Left ventricle myocardium inferior (tissue), 1 donor: ENCODE measurements around the gene DAB2IP. TPM values are rescaled to one million over a fixed set of nuclear protein-coding genes. Genes with fewer than 3 reads are reported as not detected.
A peak's percentile ranks its signal among the peaks of the same experiment; 100 is the strongest.

Source experiments
- DNase-seq: peaks from one replicate; pipeline ENCODE4 v3.0.0-alpha.2; 2020
- H3K27ac ChIP-seq: fragments of 200-600 bp; replicated peaks from 2 replicates; pipeline ENCODE4 v1.8.0; 2021
- H3K27me3 ChIP-seq: fragments of 200-600 bp; 2 replicates; pipeline ENCODE4 v1.8.0; 2021; ENCODE audit warnings: low read depth
- H3K36me3 ChIP-seq: fragments of 200-600 bp; 2 replicates; pipeline ENCODE4 v1.8.0; 2021
- H3K4me1 ChIP-seq: fragments of 200-600 bp; 2 replicates; pipeline ENCODE4 v1.8.0; 2021
- H3K4me3 ChIP-seq: fragments of 200-600 bp; 2 replicates; pipeline ENCODE4 v1.8.0; 2021; ENCODE audit warnings: mild to moderate bottlenecking, moderate library complexity
- H3K9me3 ChIP-seq: fragments of 200-600 bp; replicated peaks from 2 replicates; pipeline ENCODE4 v1.8.0; 2021
- intact Hi-C: fragments of 100-400 bp; cut with micrococcal nuclease; formaldehyde crosslinking; loops from one replicate; pipeline ENCODE4 v1.11.0; 2022
- total RNA-seq: library from RNA; stranded (reverse); fragmentation: NEBNext Ultra II Directional; extraction: Animal tissue kit (Norgen Biotek cat#: 25700); gene quantifications from one replicate; pipeline ENCODE4 v1.2.1, GENCODE V29; 2021
- TF ChIP-seq, protein P1 (sequence below): fragments of 200-600 bp; IDR thresholded peaks from 2 replicates; pipeline ENCODE4 v1.8.0; 2021; ENCODE audit warnings: antibody characterized with exemption, mild to moderate bottlenecking, borderline replicate concordance
- donor health status: DM: no; HTN: yes; CAD: no; lungs with severe emphysema.

Gene DAB2IP
- total RNA-seq, 1 donor from 2014 or later, result 50.7 TPM

DNA sequence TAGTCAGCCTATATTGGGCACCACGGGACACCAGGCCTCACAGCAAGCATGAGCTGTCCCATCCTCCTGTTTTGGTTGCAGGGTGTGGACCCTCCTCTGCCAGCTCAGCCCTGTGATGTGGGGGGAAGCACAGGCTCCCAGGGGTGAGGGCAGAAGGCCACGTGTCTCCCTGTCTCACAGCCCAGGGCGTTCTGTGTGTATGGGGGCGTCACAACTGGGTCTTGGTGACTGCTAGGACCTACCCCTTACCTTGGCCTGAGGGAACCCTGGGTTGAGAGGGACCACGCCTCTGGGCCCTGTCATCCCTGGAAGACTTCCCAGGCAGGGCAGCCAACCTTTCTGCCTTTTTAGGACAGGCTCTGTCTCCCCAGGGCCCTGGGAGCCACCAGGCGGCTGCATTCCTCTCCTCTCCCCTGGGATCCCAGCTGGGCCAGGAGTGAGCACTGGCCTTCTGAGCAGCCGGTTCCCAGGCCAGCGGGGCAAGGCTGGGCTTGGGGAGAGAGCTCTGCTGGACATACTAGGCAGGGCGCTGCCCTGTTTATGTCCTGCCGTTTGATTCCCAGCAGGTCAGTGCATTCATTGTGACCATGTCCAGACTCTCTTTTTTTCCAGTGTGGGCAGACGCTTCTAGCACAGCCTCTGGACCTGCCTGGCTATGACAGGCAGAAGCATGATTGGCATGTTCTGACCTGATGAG lies 97.4 kb downstream of the DAB2IP start:
- intact Hi-C loops, result no loop called here
- peak overlapping the region; percentile 16 for H3K4me3 ChIP-seq

DNA sequence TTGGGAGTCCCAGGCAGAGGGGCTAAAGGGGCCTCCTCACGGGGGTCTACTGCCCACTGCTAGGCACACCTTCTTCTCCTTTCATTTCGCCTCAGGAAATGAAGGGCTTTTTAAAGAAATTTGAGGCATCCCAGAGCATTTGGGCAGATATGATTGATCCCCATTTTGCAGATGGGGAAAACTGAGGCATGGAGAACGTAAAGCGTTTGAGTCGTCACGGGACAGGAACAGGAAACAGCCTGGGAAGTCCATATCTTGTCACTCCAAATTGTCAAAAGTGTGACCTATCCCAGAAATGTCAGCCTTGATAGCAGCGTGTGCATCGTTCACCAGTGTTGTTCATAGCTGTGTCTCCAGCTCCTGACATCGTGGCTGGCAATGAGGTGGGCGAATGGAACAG lies 98.2 kb downstream of the DAB2IP start:
- H3K27me3 ChIP-seq, result no peaks in the 10 kb centered on the region
- peak overlapping the region; percentile 99 for H3K27ac ChIP-seq
- H3K4me3 ChIP-seq, result no peak overlapping the region
- H3K36me3 ChIP-seq, result no peaks in the 10 kb centered on the region
- intact Hi-C loops, result no loop called here
- no peaks in the 10 kb centered on the region for H3K9me3 ChIP-seq
- H3K4me1 ChIP-seq, result peaks cover 100% of the 10 kb centered on the region
- DNase-seq, result no peak
- TF ChIP-seq, protein P1, sequence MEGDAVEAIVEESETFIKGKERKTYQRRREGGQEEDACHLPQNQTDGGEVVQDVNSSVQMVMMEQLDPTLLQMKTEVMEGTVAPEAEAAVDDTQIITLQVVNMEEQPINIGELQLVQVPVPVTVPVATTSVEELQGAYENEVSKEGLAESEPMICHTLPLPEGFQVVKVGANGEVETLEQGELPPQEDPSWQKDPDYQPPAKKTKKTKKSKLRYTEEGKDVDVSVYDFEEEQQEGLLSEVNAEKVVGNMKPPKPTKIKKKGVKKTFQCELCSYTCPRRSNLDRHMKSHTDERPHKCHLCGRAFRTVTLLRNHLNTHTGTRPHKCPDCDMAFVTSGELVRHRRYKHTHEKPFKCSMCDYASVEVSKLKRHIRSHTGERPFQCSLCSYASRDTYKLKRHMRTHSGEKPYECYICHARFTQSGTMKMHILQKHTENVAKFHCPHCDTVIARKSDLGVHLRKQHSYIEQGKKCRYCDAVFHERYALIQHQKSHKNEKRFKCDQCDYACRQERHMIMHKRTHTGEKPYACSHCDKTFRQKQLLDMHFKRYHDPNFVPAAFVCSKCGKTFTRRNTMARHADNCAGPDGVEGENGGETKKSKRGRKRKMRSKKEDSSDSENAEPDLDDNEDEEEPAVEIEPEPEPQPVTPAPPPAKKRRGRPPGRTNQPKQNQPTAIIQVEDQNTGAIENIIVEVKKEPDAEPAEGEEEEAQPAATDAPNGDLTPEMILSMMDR, result no peak

More for the DNA sequence above, 97.4 kb downstream of the DAB2IP start:
- Histone ChIP-seq H3K4me1 (peaks cover 100% of the 10 kb centered on the region), H3K9me3 (no peaks in the 10 kb centered on the region), H3K27me3 (no peaks in the 10 kb centered on the region), H3K27ac (peak overlapping the region; percentile 99), H3K36me3 (no peaks in the 10 kb centered on the region)
- DNase-seq, result peak; percentile 76
- TF ChIP-seq, protein P1, result peak; percentile 49

DNA sequence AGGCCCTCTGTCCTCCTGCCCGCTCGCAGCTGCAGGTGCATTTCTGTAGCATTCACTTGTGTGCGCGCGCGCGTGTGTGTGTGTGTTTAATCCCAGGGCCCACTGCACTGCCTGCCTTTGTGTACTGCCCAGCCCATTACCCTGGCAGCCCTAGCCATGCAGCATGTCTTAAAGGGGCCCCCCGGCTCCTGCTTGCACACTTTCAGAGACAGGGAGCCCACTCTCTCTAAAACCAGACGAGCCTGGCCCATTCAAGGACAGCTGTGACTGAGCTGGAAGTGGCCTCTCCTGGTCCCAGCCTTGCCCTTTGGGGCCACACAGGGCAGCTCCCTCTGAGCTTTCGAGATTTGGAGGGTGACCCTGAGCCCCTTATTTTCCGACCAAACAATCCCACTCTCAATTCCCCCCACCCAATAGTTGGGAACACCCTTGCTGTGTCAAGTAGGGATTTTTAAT lies 98.9 kb downstream of the DAB2IP start:
- H3K4me1 ChIP-seq, result peaks cover 100% of the 10 kb centered on the region
- H3K9me3 ChIP-seq, result no peaks in the 10 kb centered on the region
- intact Hi-C loops, result no loop called here
- DNase-seq, result no peak
- no peaks in the 10 kb centered on the region for H3K36me3 ChIP-seq
- peak overlapping the region; percentile 99 for H3K27ac ChIP-seq
- TF ChIP-seq, protein P1, result no peak
- no peak overlapping the region for H3K4me3 ChIP-seq
- H3K27me3 ChIP-seq, result no peaks in the 10 kb centered on the region

DNA sequence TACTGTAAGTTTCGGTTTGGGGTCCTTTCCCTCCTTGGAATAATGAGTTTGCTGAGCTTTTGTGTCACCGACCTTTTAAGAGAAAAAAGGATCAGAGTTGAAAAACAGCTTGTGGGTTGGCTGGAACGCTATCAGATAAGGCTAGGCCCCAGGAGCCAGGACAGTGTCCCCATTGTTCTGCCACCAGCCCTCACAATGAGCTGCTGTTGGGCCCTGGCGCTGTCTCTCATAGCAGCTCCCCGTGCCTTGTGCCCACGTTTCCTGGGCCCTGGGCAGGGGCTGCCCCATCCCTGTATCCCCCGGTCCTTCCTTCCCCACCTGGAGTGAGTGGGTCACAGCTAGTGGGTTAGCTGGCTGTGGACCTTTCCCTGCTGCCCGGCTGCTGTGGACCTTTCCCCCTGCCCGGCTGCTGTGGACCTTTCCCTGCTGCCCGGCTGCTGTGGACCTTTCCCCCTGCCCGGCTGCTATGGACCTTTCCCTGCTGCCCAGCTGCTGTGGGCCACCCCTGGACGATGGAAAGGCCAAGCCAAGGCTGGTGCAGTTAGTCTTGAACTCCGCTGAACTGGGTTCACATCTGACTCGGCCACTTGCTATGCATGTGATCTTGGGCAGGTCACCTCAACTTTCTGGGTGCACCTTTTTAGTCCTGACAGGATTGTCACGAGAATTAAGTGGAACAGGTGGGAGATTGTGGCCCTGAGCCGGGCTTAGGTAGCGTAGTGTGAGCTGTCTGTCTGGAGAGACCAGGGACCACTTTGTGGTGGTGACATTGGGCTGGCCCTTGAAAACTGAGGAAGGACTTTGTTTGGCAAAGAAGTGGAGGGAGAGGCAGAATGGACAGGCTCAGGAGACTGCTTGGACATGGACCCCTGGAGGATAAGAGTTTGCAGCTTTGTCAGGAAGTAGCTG lies 99.5 kb downstream of the DAB2IP start:
- Histone ChIP-seq H3K4me1 (peaks cover 100% of the 10 kb centered on the region), H3K27ac (peak overlapping the region; percentile 99), H3K9me3 (no peaks in the 10 kb centered on the region), H3K4me3 (no peak overlapping the region), H3K27me3 (no peaks in the 10 kb centered on the region), H3K36me3 (no peaks in the 10 kb centered on the region)
- TF ChIP-seq, protein P1, result no peak
- intact Hi-C loops, result no loop called here
- no peak for DNase-seq

DNA sequence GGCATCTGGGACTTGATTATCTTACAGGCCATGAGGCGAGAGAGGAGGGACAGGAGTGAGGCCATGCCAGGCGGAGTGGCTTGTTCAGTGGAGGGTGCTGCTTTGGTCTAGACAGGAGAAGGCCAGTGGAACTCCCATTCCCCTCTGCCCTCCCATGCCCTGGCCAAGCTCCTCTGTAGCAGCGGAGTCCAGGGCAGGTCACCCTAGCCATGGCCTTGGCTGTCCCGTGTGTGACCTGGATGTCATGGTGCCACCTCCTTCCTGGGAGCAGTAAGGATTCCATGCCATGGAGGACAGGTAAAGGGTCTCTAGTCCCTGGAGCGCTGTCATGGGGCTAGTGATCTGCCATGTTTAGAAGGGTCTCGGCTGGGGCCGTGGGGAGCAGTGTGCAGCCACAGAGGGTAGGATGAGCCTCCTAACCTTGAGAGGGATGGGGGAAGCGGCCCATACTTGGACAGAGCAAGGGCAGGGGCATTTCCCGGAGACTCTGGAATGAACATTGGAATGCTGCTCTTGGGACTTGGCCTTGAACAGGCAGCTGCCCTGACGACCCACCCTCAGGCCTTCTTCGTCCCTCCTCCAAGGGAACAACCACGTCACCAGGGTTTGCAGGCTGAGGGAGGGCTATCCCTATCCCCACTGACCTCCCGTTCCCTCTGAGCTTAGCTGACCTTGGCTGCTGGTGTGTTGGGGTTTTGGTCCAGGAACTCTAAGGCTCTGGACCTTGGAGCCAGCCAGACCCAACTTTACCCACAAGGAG lies 100.4 kb downstream of the DAB2IP start:
- H3K36me3 ChIP-seq, result peaks cover 2% of the 10 kb centered on the region
- H3K27ac ChIP-seq, result peak overlapping the region; percentile 99
- DNase-seq, result no peak
- no peak overlapping the region for H3K4me3 ChIP-seq
- TF ChIP-seq, protein P1, result no peak
- no peaks in the 10 kb centered on the region for H3K27me3 ChIP-seq
- intact Hi-C loops, result no loop called here
- H3K4me1 ChIP-seq, result peaks cover 100% of the 10 kb centered on the region
- H3K9me3 ChIP-seq, result no peaks in the 10 kb centered on the region
